Neural progenitor cell (in vitro differentiated cells): ENCODE results near the gene SPINK7. TPM values are rescaled to one million over a fixed set of nuclear protein-coding genes. Genes with fewer than 3 reads are reported as not detected.

Experiments used
- DNase-seq: peaks from one replicate; pipeline ENCODE4 v3.0.0-alpha.2; 2016; ENCODE audit warnings: low spot score
- H2AFZ ChIP-seq: fragments of 200-600 bp; sonication (generic); replicated peaks from 2 replicates; pipeline ENCODE4 v1.6.1; 2016; ENCODE audit warnings: antibody characterized with exemption
- H3F3A ChIP-seq: fragments of 200-600 bp; sonication (generic); 2 replicates; pipeline ENCODE4 v1.6.1; 2016; ENCODE audit warnings: antibody characterized with exemption, low read depth
- H3K27ac ChIP-seq: fragments of 200-600 bp; sonication (generic); 2 replicates; pipeline ENCODE4 v1.5.1; 2016; ENCODE audit warnings: mild to moderate bottlenecking
- H3K27me3 ChIP-seq: fragments of 200-600 bp; sonication (generic); 2 replicates; pipeline ENCODE4 v1.6.1; 2016; ENCODE audit warnings: mild to moderate bottlenecking, moderate library complexity
- H3K36me3 ChIP-seq: fragments of 200-600 bp; sonication (generic); 2 replicates; pipeline ENCODE4 v1.5.1; 2016
- H3K4me1 ChIP-seq: fragments of 200-600 bp; sonication (generic); 2 replicates; pipeline ENCODE4 v1.6.1; 2016; ENCODE audit warnings: mixed run types
- H3K4me2 ChIP-seq: fragments of 200-600 bp; sonication (generic); 2 replicates; pipeline ENCODE4 v1.6.1; 2016
- H3K4me3 ChIP-seq: fragments of 200-600 bp; sonication (generic); 2 replicates; pipeline ENCODE4 v1.5.1; 2016
- H3K79me2 ChIP-seq: fragments of 200-600 bp; sonication (generic); 2 replicates; pipeline ENCODE4 v1.6.1; 2016; ENCODE audit warnings: low read depth
- H3K9ac ChIP-seq: fragments of 200-600 bp; sonication (generic); 2 replicates; pipeline ENCODE4 v1.6.1; 2016
- H3K9me3 ChIP-seq: fragments of 200-600 bp; sonication (generic); 2 replicates; pipeline ENCODE4 v1.5.1; 2016; ENCODE audit warnings: low read depth
- H4K20me1 ChIP-seq: fragments of 200-600 bp; sonication (generic); 2 replicates; pipeline ENCODE4 v1.6.1; 2016; ENCODE audit warnings: low read depth
- H3K27ac Mint-ChIP-seq: 3 replicates; pipeline ENCODE4 v1.8.0; 2021; ENCODE audit warnings: mixed read lengths
- H3K27me3 Mint-ChIP-seq: 2 replicates; pipeline ENCODE4 v1.8.0; 2022; ENCODE audit warnings: low read depth, mild to moderate bottlenecking, inconsistent platforms, moderate library complexity, mixed read lengths; ENCODE audit not compliant: insufficient read depth
- H3K36me3 Mint-ChIP-seq: 3 replicates; pipeline ENCODE4 v1.8.0; 2021; ENCODE audit warnings: mixed read lengths
- H3K4me1 Mint-ChIP-seq: 3 replicates; pipeline ENCODE4 v1.8.0; 2021; ENCODE audit warnings: mixed read lengths
- H3K4me3 Mint-ChIP-seq: 3 replicates; pipeline ENCODE4 v1.8.0; 2021; ENCODE audit warnings: mild to moderate bottlenecking, moderate library complexity, mixed read lengths
- H3K9me3 Mint-ChIP-seq: 3 replicates; pipeline ENCODE4 v1.8.0; 2020; ENCODE audit warnings: mixed read lengths
- EZH2 ChIP-seq: fragments of 200-600 bp; sonication (generic); IDR thresholded peaks from 2 replicates; pipeline ENCODE4 v1.6.1; 2017; ENCODE audit warnings: antibody characterized with exemption, mild to moderate bottlenecking, moderate library complexity
- EZH2phosphoT487 ChIP-seq: fragments of 200-600 bp; sonication (generic); IDR thresholded peaks from 2 replicates; pipeline ENCODE4 v1.6.1; 2017; ENCODE audit warnings: antibody characterized with exemption
- total RNA-seq: library from RNA; depleted of rRNA; stranded (reverse); fragments of >200 nt; gene quantifications from 2 replicates; pipeline ENCODE4 v1.2.3, GENCODE V29; 2015; ENCODE audit warnings: low replicate concordance
- TF ChIP-seq, protein P1 (sequence below): fragments of 200-600 bp; sonication (generic); IDR thresholded peaks from 2 replicates; pipeline ENCODE4 v1.5.1; 2017; ENCODE audit warnings: antibody characterized with exemption, mild to moderate bottlenecking

The SPINK7 gene
- total RNA-seq, 1 donor from 2014 or later = not detected

DNA sequence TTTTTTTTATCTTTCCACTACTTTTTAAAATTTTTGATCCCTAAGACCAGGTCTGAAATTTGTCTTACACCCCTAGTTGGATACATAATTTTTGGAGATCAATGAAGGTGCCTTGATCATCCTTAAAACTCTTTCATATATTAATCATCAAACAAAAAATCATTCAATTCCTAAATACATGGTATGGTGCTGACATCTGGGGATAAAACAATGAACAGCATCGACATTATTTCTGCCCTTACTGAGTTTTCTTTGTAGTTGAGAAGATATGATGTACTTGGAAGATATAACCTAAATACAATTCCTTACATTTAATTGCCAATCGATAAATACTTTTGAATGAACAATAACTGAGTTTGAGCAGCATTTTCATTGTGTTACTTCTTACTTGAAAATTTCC, 41.4 kb downstream of the SPINK7 start:
- H3K4me1 ChIP-seq = no peaks in the 10 kb centered on the region
- Mint-ChIP-seq H3K9me3 (no peaks in the 10 kb centered on the region), H3K4me1 (no peaks in the 10 kb centered on the region), H3K36me3 (no peaks in the 10 kb centered on the region), H3K27ac (no peak overlapping the region), H3K27me3 (no peaks in the 10 kb centered on the region), H3K4me3 (no peak overlapping the region)
- no peak overlapping the region for H3K4me2 ChIP-seq
- H3F3A ChIP-seq = no peaks in the 10 kb centered on the region
- DNase-seq = no peak
- TF ChIP-seq, protein P1, sequence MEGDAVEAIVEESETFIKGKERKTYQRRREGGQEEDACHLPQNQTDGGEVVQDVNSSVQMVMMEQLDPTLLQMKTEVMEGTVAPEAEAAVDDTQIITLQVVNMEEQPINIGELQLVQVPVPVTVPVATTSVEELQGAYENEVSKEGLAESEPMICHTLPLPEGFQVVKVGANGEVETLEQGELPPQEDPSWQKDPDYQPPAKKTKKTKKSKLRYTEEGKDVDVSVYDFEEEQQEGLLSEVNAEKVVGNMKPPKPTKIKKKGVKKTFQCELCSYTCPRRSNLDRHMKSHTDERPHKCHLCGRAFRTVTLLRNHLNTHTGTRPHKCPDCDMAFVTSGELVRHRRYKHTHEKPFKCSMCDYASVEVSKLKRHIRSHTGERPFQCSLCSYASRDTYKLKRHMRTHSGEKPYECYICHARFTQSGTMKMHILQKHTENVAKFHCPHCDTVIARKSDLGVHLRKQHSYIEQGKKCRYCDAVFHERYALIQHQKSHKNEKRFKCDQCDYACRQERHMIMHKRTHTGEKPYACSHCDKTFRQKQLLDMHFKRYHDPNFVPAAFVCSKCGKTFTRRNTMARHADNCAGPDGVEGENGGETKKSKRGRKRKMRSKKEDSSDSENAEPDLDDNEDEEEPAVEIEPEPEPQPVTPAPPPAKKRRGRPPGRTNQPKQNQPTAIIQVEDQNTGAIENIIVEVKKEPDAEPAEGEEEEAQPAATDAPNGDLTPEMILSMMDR = peak; percentile 7
- no peak for TF ChIP-seq EZH2
- no peak for TF ChIP-seq EZH2phosphoT487
- H3K9ac ChIP-seq = no peak overlapping the region
- H3K9me3 ChIP-seq = no peaks in the 10 kb centered on the region
- H3K27me3 ChIP-seq = no peaks in the 10 kb centered on the region
- no peak overlapping the region for H2AFZ ChIP-seq
- H3K36me3 ChIP-seq = no peaks in the 10 kb centered on the region
- no peaks in the 10 kb centered on the region for H3K79me2 ChIP-seq
- H4K20me1 ChIP-seq = no peaks in the 10 kb centered on the region
- H3K4me3 ChIP-seq = no peak overlapping the region
- no peak overlapping the region for H3K27ac ChIP-seq

GRCh38 chr5:148364343-148364742, 52.1 kb downstream of the SPINK7 start:
- peaks cover 6% of the 10 kb centered on the region for H3K9me3 Mint-ChIP-seq
- no peaks in the 10 kb centered on the region for H3K4me1 ChIP-seq
- H4K20me1 ChIP-seq = no peaks in the 10 kb centered on the region
- TF ChIP-seq, protein P1 = no peak
- TF ChIP-seq EZH2phosphoT487 (no peak), EZH2 (no peak)
- H3F3A ChIP-seq = no peaks in the 10 kb centered on the region
- no peaks in the 10 kb centered on the region for H3K27me3 Mint-ChIP-seq
- no peak overlapping the region for H3K4me2 ChIP-seq
- H3K9ac ChIP-seq = no peak overlapping the region
- no peak overlapping the region for H3K27ac ChIP-seq
- H3K9me3 ChIP-seq = peaks cover 7% of the 10 kb centered on the region
- H3K4me1 Mint-ChIP-seq = no peaks in the 10 kb centered on the region
- H2AFZ ChIP-seq = no peak overlapping the region
- no peak overlapping the region for H3K4me3 ChIP-seq
- no peaks in the 10 kb centered on the region for H3K27me3 ChIP-seq
- no peaks in the 10 kb centered on the region for H3K79me2 ChIP-seq
- DNase-seq = no peak
- no peak overlapping the region for H3K27ac Mint-ChIP-seq
- H3K36me3 Mint-ChIP-seq = peaks cover 5% of the 10 kb centered on the region
- no peaks in the 10 kb centered on the region for H3K36me3 ChIP-seq
- no peak overlapping the region for H3K4me3 Mint-ChIP-seq

Other genes with a start within 250 kb of the SPINK7 start
- 13.7 and 18.1 TPM in 2 replicates for gene SPINK5, start 248.4 kb upstream of the SPINK7 start, total RNA-seq
- not detected in 2 replicates for gene SPINK14, start 143.9 kb upstream of the SPINK7 start, total RNA-seq
- not detected in 2 replicates for gene SPINK6, start 109.4 kb upstream of the SPINK7 start, total RNA-seq
- gene MARCOL, start 73.9 kb upstream of the SPINK7 start, total RNA-seq = not detected in 2 replicates
- not detected in 2 replicates for gene SPINK13, start 43.6 kb upstream of the SPINK7 start, total RNA-seq
- not detected in 2 replicates for gene SPINK9, start 23.1 kb downstream of the SPINK7 start, total RNA-seq
- gene FBXO38, start 71.5 kb downstream of the SPINK7 start, total RNA-seq = 44.9 and 64.6 TPM in 2 replicates